Measurements from ENCODE around the gene SDR9C7.

DNA sequence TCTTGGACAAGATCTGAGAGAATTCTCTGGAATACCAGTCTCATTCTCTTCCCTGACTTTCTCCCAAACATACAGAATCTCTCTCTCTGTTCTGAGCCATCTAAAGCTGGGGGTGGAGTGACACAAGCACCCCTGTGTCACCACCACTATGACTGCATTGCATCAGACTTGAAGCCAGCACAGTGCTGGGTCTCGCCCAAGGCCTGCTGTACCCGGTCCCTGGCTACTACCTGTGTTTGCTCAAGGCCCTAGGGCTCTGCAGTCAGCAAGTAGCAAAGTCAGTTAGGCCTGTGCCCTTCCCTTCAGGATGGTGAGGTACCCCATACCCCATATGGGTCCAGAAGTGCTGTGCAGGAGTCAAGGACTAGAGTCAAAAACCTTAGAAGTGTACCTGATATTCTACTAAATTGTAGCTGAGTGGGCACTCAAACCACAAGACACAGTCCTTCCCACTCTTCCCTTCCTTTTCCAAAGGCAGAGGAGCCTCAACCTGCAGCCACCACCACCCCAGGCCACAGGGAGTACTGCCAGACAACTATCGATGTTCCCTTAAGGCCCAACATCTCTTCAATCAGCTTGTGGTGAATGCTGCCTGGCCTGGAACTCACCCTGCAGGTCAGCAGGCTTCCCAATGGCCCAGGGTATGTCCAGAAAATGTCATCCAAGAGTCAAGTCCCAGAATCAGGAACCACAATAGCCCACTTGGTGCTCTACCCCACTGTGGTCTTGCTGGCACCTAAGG, 44.4 kb upstream of the SDR9C7 start:
- TF ChIP-seq, protein P1, sequence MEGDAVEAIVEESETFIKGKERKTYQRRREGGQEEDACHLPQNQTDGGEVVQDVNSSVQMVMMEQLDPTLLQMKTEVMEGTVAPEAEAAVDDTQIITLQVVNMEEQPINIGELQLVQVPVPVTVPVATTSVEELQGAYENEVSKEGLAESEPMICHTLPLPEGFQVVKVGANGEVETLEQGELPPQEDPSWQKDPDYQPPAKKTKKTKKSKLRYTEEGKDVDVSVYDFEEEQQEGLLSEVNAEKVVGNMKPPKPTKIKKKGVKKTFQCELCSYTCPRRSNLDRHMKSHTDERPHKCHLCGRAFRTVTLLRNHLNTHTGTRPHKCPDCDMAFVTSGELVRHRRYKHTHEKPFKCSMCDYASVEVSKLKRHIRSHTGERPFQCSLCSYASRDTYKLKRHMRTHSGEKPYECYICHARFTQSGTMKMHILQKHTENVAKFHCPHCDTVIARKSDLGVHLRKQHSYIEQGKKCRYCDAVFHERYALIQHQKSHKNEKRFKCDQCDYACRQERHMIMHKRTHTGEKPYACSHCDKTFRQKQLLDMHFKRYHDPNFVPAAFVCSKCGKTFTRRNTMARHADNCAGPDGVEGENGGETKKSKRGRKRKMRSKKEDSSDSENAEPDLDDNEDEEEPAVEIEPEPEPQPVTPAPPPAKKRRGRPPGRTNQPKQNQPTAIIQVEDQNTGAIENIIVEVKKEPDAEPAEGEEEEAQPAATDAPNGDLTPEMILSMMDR (IDR thresholded peaks at IDR 0.05; ENCODE audit: insufficient read depth, low read length, poor library complexity, severe bottlenecking) = no peak
- TF ChIP-seq EZH2phosphoT487 (conservative IDR thresholded peaks at IDR 0.05; ENCODE audit: low read length) = no peak

Data from SU-DHL-6 (cell line).